Activated naive CD8-positive, alpha-beta T cell (primary cell): ENCODE measurements around the gene CHMP2A.
"Not testable (repeated sequence)": the region's sequence is repeated elsewhere in the genome, so short reads cannot be mapped to it uniquely, and the experiment has no call there.

Experiments used
- H3K27ac Mint-ChIP-seq: one replicate; pipeline ENCODE4 v1.8.0; 2021; ENCODE audit warnings: mixed read lengths
- H3K27me3 Mint-ChIP-seq: one replicate; pipeline ENCODE4 v1.8.0; 2021; ENCODE audit warnings: mixed read lengths
- H3K36me3 Mint-ChIP-seq: one replicate; pipeline ENCODE4 v1.8.0; 2021; ENCODE audit warnings: mixed read lengths
- H3K4me1 Mint-ChIP-seq: one replicate; pipeline ENCODE4 v1.8.0; 2021; ENCODE audit warnings: low read depth, mixed read lengths
- H3K4me3 Mint-ChIP-seq: one replicate; pipeline ENCODE4 v1.8.0; 2021; ENCODE audit warnings: mild to moderate bottlenecking, mixed read lengths
- H3K9me3 Mint-ChIP-seq: one replicate; pipeline ENCODE4 v1.8.0; 2021; ENCODE audit warnings: low read depth, mixed read lengths

CHMP2A gene

GRCh38 chr19:58516246-58516836, 38.6 kb downstream of the CHMP2A start:
- H3K4me1 Mint-ChIP-seq = peaks cover 51% of the 10 kb centered on the region
- H3K36me3 Mint-ChIP-seq = no peaks in the 10 kb centered on the region
- no peaks in the 10 kb centered on the region for H3K27me3 Mint-ChIP-seq
- H3K4me3 Mint-ChIP-seq = peak overlapping the region; percentile 89
- H3K9me3 Mint-ChIP-seq = no peaks in the 10 kb centered on the region
- no peak overlapping the region for H3K27ac Mint-ChIP-seq

DNA sequence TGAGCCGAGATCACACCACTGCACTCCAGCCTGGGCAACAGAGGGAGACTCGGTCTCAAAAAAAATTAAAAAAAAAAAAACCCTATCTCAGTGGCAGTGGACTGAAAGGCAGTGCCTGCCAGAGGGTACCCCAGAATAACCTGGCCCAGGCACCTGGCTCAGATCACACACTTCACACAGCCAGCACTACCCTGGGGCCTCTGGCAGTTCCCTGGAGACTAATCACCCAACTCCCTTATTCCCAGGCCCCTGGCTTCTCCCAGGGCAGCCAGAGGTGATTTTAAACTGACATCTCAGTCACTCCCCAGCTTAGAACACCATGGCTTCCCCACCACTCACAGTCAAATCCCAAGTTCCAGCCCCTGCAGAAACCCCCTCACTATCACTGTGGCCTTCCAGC, 39.6 kb downstream of the CHMP2A start:
- peak overlapping the region; percentile 76 for H3K27ac Mint-ChIP-seq
- H3K4me3 Mint-ChIP-seq = peak overlapping the region; percentile 89
- H3K9me3 Mint-ChIP-seq = no peaks in the 10 kb centered on the region
- no peaks in the 10 kb centered on the region for H3K36me3 Mint-ChIP-seq
- H3K27me3 Mint-ChIP-seq = no peaks in the 10 kb centered on the region
- peaks cover 45% of the 10 kb centered on the region for H3K4me1 Mint-ChIP-seq

DNA sequence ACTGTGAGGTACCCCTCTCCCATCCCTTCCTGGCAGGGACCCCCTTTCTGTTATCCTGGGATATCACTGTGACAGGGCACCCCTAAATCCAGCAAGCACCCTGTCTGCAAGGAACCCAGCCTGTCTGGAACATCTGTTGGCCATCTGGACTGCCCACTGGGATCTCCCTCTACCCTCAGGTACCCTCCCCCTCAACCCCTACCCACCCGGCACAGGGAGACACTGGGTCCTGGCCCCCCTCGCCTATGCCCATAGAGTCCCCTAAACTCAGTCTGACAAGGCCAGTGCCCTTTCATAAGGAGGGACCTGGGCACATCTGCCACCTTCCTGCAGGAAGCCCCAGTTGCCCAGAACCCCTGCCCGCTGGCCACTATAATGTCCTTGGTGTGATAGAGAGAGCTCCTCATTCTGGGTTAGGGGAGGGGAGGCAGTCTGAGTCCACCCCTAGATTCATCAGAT, 40.3 kb downstream of the CHMP2A start:
- peak overlapping the region; percentile 89 for H3K4me3 Mint-ChIP-seq
- H3K27ac Mint-ChIP-seq = peak overlapping the region; percentile 83
- no peaks in the 10 kb centered on the region for H3K27me3 Mint-ChIP-seq
- H3K9me3 Mint-ChIP-seq = no peaks in the 10 kb centered on the region
- peaks cover 39% of the 10 kb centered on the region for H3K4me1 Mint-ChIP-seq
- no peaks in the 10 kb centered on the region for H3K36me3 Mint-ChIP-seq

DNA sequence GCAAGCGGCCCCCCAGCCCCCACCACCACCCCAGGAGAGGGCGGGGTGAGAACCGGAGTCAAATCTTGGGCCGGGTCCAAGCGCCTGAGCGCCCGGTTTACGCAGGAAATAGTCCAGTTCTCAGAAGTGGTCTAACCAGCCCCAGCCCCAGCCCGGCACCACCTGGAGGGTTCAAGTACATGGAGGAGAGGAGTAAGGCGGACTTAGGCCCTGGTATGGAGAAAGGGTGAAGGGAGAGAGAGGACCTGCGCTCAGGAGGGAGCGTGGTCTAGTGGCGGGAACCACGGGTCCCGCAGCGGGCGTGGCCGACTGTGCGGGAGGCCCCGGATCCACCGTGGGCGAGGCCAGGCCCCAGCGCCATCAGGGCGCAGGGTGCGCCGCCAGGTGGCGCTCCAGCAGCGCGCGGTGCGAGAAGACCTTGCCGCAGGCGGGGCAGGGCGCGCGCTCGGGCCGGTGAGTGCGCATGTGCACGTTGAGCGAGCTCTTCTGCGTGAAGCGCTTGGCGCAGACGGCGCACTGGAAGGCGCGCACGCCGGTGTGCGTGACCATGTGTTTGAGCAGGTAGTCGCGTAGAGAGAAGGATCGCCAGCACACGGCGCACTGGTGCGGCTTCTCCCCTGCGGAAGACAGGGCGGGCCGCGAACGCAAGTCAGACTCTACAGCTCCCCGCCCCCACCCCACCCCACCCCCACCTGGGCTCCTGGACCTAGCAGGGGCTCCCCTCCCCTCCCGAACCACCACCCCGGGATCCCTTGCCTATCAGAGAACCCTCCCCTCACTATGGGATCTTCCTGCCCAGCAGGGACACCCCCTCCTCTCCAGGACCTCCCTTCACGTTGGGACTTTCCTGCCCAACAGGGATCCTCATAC, 41.0 kb downstream of the CHMP2A start:
- Mint-ChIP-seq H3K36me3 (no peaks in the 10 kb centered on the region), H3K4me3 (peak overlapping the region; percentile 89), H3K9me3 (no peaks in the 10 kb centered on the region), H3K4me1 (peaks cover 35% of the 10 kb centered on the region), H3K27me3 (no peaks in the 10 kb centered on the region), H3K27ac (peak overlapping the region; percentile 90)

DNA sequence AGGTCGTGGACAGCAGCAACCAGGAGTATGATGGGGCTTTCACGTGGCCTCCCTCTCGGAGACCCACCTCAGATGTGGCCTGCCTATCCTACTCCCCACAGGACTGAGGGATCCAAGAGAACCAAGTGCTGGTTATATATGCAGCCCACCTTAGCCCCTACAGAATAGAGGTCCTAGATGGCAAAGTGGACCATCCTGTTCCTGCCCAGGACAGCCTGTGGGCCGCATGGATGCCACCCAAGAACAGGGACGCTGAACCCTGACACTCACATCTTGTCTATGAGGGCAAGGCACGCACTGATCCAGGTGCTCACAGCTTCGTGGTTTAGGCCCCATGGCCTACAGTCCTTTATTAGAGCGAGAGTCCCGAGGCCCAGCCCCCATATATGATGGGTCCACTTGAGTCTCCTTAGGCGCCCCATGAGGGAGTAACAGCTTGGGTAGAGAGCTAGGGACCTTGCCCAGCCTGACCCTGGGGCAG, 41.7 kb downstream of the CHMP2A start:
- Mint-ChIP-seq H3K4me1 (peaks cover 29% of the 10 kb centered on the region), H3K27me3 (no peaks in the 10 kb centered on the region), H3K4me3 (no peak overlapping the region), H3K27ac (peak overlapping the region; percentile 84), H3K9me3 (no peaks in the 10 kb centered on the region), H3K36me3 (no peaks in the 10 kb centered on the region)

GRCh38 chr19:58511353-58512208, 43.3 kb downstream of the CHMP2A start, which contains the start of gene SLC27A5:
Gene SLC27A5 (minus strand): TSS chr19:58511992. CDS start chr19:58511955, 37 bp downstream.
- H3K9me3 Mint-ChIP-seq = no peaks in the 10 kb centered on the region
- H3K27me3 Mint-ChIP-seq = no peaks in the 10 kb centered on the region
- no peak within 1 kb of the TSS for H3K4me3 Mint-ChIP-seq
- peaks cover 21% of the 10 kb centered on the region for H3K4me1 Mint-ChIP-seq
- H3K27ac Mint-ChIP-seq = no peak within 1 kb of the TSS
- H3K36me3 Mint-ChIP-seq = peaks cover 7% of the 10 kb centered on the region

- peaks cover 7% of the 10 kb centered on the region for H3K36me3 Mint-ChIP-seq
- H3K27ac Mint-ChIP-seq = no peak overlapping the region
- H3K9me3 Mint-ChIP-seq = no peaks in the 10 kb centered on the region
- peaks cover 11% of the 10 kb centered on the region for H3K4me1 Mint-ChIP-seq
- no peaks in the 10 kb centered on the region for H3K27me3 Mint-ChIP-seq
- H3K4me3 Mint-ChIP-seq = no peak overlapping the region
These were observed 44.6 kb downstream of the CHMP2A start for GRCh38 chr19:58510084-58510862.

GRCh38 chr19:58509731-58510083, 45.2 kb downstream of the CHMP2A start:
- H3K9me3 Mint-ChIP-seq = no peaks in the 10 kb centered on the region
- peaks cover 7% of the 10 kb centered on the region for H3K36me3 Mint-ChIP-seq
- H3K4me1 Mint-ChIP-seq = peaks cover 8% of the 10 kb centered on the region
- H3K4me3 Mint-ChIP-seq = no peak overlapping the region
- no peak overlapping the region for H3K27ac Mint-ChIP-seq
- no peaks in the 10 kb centered on the region for H3K27me3 Mint-ChIP-seq

- not testable (repeated sequence) for H3K4me1 Mint-ChIP-seq, H3K27me3 Mint-ChIP-seq, H3K27ac Mint-ChIP-seq, H3K36me3 Mint-ChIP-seq, H3K9me3 Mint-ChIP-seq, H3K4me3 Mint-ChIP-seq
These were observed 47.2 kb downstream of the CHMP2A start for GRCh38 chr19:58507602-58508223.
